NCI-H1048 (cell line): Measurements from ENCODE around the gene CTSC.

Experiments
- DNase-seq: peaks from one replicate; lab custom pipeline; 2025; lab: John Stamatoyannopoulos, UW

The CTSC gene

DNA sequence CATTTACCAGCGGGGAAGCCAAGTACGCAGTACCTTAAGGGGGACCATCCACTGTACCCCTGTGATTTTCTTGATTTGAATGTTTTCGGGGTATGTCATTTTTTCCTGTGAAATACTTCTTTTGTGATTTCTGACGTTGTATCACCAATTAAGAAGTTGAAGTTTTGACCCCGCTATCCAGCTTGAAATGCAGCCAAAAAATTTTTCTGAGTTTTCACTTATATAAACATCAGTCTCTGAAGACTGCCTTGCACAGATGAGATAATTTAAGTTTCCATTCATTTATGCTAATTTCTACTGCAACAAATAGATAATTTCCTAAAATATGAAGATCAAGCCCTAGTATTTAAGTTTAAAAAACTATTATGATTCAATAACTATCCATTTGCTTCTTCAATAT is 20.0 kb downstream of the CTSC start:
- no peak for DNase-seq

DNA sequence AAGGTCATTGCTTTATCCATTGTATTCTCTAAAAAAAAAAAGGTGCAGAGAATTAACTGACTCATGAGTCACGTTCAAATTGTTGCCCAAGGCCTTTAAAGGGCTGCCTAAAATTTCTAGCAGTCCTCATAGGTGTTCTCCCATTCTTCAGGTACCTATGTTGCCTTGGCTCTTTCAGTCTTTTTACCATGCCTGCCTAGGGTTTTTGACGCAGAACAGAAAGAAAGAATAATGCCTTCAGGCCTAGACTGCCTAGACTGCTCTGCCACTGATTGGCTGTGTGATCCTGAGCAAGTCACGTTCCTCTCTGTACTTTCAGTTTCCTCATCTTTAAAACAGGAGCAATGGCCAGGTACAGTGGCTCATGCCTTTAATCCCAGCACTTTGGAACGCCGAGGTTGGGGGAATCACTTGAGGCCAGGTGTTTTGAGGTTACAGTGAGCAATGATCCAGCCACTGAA is 21.5 kb downstream of the CTSC start:
- no peak for DNase-seq

DNA sequence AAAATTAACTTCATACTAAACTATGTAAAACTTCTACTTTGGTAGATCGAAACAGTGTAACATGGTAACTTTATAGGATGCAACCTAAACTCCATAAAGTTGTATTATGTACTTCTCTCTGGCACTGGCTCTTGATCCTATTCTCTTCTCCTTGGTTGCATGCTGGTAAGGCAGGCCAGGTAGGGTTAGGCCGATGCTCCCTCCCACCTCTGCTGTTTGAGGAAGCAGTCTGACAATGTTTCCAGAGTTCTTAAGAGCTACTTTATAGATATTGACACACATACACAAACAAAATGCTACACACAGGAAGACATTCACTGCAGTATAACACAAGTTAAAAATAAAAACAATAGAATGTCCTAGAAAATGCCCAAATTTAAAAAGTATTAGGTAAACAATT is 22.5 kb downstream of the CTSC start:
- DNase-seq = no peak

DNA sequence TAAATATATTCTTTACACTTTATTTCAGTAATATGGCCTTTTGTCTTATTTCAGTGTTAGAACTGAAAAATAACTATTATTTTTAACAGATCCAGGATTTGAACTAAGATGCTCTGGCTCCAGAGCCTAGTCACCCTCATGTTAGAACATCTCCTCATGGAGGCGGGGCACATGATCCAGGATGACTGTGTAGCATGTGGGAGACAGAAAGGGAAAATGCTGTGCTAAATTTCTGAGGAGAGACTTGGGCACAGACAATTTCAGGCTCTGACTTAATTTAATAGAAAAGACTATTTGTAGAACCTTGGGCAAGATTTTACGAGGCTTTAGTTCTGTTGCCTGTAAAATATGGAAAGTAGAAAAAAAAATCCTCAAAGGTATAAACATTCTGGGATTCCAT is 24.1 kb downstream of the CTSC start:
- DNase-seq = no peak

DNA sequence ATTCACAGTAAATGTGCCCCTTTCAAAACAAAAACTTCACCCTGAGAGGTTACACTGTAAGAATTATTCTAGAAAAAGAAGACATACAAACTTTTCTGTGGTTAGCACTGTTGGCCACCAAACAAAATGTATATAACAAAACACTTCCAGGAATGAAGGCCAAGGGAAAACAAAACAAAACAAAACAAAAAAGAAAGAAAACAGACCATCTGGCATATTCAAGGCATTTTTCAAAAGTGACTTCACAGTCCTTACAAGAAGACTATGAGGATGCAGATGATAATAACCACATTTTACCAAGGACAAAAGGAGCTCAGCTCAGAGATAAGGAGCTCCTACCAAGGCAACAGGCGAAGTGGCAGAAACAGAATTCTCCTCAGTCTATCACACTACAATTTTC is 24.9 kb downstream of the CTSC start:
- DNase-seq = no peak

DNA sequence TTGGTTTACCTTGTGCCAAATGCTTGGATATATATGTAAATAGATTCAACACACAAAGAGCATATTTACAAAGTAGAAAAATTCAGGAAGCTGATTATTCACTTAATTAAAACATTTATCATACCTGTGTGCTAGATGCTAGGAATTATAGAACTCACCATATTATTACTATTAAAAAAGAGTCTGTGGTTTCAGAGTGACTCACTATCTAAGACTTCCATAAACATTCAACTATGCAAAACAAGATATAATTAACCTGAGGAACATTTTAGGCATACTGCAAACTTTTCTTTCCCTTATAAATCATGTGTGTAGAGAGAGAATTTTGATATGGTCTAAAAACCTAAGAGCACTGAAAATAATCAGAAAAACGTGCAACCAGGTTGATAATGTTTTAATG is 27.3 kb downstream of the CTSC start:
- DNase-seq = no peak

DNA sequence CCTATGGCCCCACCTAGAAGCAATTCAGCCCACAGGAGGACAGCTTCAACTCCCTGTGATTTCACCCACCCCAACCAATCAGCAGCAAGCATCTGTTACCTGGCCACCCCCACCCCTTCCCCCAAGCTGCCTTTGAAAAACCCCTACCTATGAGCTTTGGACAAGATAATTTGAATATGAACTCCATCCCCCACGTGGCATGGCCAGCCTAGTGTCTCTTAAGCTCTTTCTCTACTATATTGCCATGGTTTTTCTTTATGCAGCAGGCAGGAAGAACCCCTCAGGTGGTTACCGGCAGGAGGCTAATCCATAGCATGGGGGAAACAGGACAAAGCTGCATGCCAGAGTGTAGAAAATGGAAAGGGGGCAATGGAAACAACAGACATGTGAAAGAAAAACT is 29.0 kb downstream of the CTSC start:
- no peak for DNase-seq

DNA sequence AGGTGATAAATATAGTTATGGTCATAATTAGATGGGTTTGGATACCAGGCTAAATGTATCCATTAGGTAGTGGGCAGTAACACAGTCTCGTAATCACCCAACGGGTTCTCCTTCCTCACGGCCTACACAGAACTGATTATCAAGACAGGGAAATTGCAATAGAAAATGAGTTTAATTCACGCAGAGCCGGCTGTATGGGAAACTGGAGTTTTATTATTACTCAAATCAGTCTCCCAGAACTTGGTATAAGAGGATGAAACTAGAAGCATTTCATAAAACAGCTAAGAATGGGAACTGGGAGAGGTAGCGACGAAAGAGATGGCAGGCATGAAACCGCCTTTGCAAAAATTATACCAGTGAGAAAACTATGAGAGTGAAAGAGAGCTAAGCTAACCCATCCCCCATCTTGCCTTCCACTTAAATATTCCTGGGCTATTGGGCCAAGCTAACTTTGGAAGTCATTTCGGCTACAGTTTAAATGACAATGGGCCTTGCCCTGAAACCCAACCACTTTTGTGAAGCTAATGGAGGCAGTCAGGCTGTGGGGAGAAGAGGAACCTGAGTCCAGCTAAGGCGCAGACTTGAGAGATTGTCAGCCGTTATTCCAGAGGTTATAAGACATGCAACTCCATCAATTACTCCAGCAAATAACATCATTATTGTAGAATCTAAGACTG is 29.6 kb downstream of the CTSC start:
- no peak for DNase-seq

DNA sequence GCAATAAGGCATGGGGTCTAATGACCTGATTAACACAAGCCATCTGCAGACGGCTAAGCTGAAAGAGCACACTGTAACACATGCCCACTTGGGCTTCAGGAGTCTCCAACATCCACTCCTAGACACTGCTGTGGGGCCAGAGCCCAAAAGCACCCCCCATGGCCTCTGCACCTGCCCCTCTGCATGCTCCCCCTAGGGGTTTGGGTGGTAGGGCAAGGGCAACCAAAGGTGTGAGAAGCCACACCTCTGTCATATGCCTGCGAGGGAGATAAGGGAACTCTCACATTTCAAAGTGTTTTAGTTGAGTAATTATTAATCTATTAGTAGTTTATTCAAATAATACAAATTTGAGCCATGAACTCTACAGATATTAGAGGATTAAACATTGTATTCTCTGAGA is 30.8 kb downstream of the CTSC start:
- DNase-seq = no peak

DNA sequence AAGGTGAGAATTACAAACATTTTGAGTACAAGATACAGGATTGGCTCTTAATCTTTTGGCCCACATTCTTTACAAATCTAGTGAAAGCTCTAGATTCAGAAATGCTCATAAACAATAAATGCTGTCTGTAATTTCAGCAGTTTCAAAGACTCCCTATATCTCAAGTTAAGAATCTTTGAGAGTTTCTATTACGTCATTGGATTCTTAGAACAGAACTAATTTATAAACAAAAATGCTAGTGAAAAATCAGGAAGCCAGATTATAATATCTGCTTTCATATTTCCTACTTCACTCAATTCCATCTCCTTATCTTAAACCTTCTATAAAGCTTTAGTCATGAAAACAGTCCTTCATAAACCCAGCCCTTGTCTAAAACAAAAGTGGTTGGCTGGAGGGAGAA is 32.1 kb downstream of the CTSC start:
- no peak for DNase-seq

DNA sequence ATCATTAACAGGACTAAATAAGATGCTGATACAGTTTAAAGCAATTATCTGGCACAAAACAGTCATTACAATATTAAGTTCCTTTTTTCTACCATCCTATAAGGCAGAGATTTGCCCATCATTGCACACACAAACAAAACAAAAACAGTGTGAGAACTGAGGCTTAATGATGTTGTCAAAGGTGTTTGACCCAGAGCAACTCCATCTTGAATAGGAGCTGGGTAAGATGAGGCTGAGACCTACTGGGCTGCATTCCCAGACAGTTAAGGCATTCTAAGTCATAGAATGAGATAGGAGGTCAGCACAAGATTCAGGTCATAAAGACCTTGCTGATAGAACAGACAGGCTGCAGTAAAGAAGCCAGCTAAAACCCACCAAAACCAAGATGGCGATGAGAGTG is 33.2 kb downstream of the CTSC start:
- DNase-seq = no peak

DNA sequence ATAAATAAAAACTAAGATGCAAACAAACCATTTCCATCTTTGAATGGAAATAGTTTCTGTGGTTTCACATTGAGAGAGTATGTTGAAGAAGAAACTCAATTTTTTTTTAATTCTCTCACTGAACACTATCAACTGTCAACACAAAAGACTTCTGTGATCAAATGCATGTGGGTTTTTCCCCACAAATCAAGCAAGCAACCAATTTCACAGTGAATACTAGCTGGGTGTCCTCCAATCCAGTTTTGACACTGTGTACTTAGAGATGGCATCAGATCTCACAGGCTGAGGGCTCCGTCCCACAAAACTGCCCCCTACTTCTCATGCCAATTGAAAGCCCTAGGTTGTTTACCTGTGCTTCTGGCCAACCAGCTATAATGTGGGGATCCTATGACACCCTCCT is 34.5 kb downstream of the CTSC start:
- no peak for DNase-seq

DNA sequence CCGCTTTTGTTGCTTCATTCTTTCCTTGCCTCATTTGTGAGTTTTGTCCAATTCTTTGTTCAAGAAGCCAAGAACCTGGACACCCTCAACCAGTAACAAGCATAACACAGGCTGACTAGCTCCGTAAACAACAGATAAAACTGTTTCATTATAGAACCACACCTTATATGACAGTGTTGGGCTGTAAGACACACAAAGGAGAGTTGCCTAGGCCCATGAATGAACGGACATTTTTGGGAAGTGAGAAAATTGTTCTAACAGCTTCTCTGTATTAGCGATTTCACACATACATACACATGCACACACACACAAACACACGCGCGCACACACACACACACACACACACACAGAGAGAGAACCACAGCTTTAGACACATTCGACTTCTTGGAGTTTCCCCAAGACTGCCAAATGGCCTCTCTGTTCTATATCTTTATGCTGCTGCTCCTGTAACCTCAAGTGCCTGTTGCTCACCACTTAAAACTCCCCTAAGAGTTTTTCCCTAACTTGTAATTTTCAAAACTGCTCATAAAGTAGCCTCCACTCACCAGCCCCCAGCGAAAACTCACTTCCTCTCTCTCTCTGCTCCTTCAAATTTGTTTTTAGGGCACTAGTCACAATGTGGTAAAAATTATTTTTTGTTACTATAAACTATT is 35.9 kb downstream of the CTSC start:
- DNase-seq = no peak

DNA sequence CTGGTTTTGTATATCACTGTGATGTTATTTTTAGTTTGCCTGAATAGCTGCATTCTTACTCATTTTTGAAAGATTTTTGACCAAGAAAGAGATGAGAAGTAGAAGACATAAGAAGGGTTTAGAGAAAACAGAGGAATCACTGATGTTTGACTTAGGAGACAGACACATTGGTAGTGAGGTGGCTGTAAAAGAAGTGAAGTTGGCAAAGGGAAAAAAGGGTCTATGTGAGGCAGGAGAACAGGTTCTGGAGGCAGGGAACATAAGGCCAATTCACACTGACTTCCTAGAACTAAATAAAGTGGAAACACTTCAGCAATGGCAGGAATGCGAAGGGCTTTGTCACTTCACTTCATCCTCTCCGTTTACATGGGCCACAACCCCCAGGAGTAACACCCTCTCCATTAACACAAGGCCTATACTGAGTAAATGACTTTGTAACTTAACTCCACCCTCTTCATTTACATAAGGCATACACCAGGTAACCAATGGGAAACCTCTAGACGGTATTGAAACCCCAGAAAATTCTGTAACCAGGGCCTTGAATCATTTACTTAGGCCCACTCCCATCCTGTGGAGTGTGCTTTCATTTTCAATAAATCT is 36.5 kb downstream of the CTSC start:
- DNase-seq = no peak

DNA sequence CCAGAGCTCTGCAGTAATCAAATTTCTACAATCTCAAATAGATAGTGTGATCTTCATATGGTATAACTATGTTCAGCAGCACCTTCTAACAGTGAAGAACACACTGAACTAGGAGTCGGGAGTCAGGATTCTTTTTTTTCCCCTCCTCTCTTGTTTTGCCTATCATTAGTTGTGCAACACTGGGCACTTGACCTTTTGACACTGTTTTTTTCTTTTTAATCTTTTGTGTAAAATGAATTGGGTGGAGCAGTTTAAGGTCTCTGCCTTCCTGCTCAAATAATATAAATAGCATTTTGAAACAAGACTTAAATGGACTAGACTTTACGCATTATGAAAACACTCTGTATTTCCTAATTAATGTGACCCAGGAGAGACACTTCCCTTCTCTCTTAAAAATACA is 39.7 kb downstream of the CTSC start:
- no peak for DNase-seq

DNA sequence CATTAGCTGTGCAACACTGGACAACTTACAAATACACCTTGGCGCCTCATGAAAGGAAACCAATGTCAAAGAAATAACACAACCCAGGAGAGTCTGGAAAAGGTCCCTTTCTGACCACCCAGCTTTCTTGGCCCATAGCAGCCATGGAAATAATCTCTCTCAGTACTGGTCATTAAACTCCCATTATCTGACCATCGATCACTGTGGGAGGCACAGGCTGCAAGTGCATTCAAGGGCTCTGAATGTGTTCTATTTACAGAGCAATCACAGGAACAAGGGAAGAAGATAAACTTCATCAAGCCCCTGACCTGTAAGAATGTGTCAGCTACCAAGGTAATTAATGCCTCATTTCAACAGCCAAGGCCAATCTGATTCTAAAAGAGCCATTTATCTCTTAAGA is 40.1 kb downstream of the CTSC start:
- DNase-seq = no peak

DNA sequence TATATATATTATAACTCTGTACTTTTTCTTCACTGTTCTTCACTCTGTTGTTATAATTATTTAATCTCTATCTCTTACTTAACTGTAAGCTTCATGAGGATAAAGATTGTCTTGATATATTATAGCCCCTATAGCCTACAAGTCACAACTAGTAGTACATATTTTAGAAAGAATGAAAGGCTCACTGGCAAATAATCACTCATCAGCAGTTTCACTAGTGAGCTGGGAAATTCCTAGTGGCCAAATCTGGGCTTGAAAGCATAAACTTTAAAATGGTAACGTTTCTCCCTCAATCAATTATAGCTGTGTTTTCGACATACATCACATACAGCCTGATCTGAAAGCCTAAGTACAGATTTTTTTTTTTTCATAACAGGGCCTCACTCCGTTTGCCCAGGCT is 42.5 kb downstream of the CTSC start:
- no peak for DNase-seq

DNA sequence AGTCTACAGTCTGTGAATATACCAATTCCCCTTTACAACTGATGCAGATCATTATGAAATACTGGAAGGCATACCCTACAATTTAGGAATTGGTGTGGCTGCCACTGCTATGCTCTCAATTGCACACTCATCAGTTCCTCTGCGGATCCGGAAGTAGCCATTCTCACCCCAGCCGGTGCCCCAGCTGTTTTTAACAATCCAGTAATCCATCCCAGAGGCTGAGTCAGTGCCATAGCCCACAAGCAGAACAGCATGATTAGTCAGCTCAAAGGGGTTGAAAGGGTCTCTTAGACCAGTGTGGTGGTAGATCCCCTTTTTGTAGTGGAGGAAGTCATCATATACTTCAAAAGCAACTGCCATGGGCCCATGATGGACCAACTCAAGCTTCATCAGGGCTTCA is 43.6 kb downstream of the CTSC start:
- DNase-seq = no peak

DNA sequence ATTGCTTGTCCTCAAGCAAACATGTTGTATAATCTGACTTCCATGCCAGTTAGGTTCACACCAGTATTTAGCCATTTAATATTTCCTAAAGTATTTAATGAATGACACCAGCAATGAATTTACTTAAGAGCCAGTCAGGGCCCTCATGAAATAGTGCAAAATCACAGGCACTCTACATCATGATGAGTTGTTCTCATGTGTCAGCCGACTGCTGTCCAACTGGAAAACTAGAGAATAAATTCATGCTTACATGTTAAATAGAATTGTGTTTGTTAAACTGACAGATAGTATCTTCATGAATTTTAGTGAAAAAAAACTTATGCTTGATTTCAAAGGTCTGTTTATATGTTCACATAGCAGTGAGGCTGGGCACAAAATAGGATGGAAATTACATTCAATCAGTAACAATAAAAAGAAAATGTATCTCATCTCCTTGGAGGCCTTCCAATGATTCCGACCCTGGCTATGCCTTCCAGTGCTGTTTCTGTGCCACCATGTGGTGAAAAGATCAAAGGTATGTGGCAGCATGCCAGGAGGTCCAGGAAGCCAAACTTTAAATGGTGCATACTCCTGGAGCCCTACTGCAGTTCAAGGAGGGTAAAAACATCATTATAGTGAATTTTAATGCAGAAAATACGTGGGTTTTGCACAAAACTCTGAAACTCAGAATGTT is 45.2 kb downstream of the CTSC start:
- no peak for DNase-seq

DNA sequence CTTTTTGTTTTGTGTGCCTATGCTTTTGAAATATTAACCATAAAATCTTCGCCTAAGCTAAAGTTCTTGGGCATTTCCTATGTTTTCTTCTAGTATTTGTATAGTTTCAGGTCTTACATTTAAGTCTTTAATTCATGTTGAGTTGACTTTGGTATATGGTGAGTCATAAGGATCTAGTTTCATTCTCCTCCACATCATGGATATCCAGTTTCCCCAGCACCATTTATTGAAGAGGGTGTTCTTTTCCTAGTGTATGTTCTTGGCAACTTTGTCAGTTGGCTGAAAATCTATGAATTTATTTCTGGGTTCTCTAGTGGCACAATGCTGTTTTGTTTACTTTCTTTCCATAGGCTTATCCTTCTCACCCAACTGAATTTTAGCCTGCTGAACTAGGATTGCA is 49.0 kb downstream of the CTSC start:
- no peak for DNase-seq

DNA sequence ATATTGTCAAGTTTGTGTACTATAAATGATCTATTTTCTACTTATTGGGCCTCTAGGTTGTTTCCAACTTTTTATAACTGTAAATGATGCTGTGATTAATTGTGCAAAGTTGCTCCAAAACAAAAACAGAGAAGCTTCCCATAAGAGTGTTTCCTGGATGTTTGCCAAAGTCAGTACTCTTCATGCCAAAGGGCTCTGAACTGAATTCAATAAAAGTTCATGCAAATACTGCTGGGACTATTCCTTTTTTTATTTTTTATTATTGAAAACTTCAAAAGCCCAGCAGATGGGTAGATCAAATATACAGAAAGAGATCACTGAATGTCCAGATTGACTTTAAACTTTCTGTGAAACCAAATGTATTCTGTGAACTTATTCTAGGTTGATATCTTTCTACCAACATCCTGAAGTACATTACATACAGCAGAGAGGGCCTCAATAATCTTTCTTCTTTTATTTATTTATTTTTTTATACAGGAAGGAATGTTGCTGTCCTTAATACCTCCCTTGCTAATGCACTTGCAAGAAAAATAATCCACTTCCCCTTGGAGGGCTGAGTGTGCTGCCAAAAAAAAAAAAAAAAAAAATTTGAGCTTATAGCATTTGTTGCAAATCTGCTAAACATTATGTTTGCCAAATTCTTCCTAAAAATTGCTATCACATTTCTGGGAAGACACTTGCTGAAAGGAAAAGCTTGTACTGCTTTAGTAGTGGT is 53.0 kb downstream of the CTSC start:
- peak; percentile 9 for DNase-seq

DNA sequence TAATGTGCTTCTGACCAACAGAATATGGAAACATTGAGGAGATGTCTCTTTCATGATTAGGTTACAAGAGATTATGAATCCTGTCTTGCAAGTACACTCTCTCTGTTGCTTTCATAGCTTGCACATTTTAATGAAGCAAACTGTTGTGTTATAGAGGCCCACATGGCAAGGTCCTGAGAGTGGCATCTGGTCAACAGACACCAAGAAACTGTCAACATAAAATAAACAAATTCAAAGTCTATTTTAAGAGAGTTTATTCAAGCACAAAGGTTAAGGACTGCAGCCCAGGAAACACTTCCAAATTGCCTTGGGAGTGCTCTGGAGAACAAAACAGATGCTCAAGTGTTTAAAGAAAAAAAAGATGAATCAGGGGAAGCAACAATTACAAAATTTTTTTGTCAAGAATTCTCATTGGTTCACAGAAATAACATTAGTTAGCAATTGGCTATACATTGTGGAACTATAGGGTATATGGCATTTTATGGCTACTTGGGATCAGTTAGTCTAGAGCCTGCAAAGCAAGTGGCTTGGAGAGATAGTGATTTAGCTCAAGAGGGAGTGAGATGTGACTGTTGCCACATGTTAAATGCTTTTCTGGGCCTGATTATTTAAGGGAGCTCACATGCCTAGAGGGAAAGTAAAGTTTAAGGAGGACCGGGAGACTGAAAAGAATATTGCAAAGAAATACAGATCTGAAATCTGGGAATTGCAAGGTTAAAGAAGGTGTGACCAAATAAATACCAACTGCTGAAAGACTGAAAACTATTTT is 54.6 kb downstream of the CTSC start:
- no peak for DNase-seq
